Activated CD8-positive, alpha-beta memory T cell treated with anti-CD3 and anti-CD28 coated beads, Interleukin-2, amount 10 ng/mL, durations not matched to agents 7 days and 5 days (primary cell): Measurements from ENCODE around the gene UBR4. TPM values are rescaled to one million over a fixed set of nuclear protein-coding genes. Genes with fewer than 3 reads are reported as not detected.

Source experiments
- ATAC-seq: fragments of 150-1000 bp; cut with Tn5 transposase; one replicate; pipeline ENCODE4 v1.10.0; 2021; ENCODE audit warnings: moderate library complexity
- CTCF ChIA-PET: fragments of 350-600 bp; sonication (Branson Sonifier 250); formaldehyde crosslinking; loops from one replicate; lab custom pipeline; 2021; ENCODE audit warnings: antibody characterized with exemption; lab: Charles Lee
- DNase-seq: peaks from one replicate; pipeline ENCODE4 v3.0.0-alpha.2; 2020
- H3K27ac Mint-ChIP-seq: one replicate; pipeline ENCODE4 v1.8.0; 2021; ENCODE audit warnings: mild to moderate bottlenecking, mixed read lengths
- H3K27me3 Mint-ChIP-seq: one replicate; pipeline ENCODE4 v1.8.0; 2021; ENCODE audit warnings: mixed read lengths
- H3K36me3 Mint-ChIP-seq: one replicate; pipeline ENCODE4 v1.8.0; 2021; ENCODE audit warnings: mild to moderate bottlenecking, mixed read lengths
- H3K4me1 Mint-ChIP-seq: one replicate; pipeline ENCODE4 v1.8.0; 2021; ENCODE audit warnings: mixed read lengths
- H3K4me3 Mint-ChIP-seq: one replicate; pipeline ENCODE4 v1.8.0; 2021; ENCODE audit warnings: mild to moderate bottlenecking, moderate library complexity, mixed read lengths
- H3K9me3 Mint-ChIP-seq: one replicate; pipeline ENCODE4 v1.8.0; 2022; ENCODE audit warnings: low read depth, mixed read lengths
- total RNA-seq, 2 experiments: library from RNA; stranded (reverse); gene quantifications; one replicate each; pipeline ENCODE4 v1.2.3, GENCODE V29; 2021

Gene UBR4
- total RNA-seq, 2 experiments from 2014 or later, result 140 to 144 TPM

DNA sequence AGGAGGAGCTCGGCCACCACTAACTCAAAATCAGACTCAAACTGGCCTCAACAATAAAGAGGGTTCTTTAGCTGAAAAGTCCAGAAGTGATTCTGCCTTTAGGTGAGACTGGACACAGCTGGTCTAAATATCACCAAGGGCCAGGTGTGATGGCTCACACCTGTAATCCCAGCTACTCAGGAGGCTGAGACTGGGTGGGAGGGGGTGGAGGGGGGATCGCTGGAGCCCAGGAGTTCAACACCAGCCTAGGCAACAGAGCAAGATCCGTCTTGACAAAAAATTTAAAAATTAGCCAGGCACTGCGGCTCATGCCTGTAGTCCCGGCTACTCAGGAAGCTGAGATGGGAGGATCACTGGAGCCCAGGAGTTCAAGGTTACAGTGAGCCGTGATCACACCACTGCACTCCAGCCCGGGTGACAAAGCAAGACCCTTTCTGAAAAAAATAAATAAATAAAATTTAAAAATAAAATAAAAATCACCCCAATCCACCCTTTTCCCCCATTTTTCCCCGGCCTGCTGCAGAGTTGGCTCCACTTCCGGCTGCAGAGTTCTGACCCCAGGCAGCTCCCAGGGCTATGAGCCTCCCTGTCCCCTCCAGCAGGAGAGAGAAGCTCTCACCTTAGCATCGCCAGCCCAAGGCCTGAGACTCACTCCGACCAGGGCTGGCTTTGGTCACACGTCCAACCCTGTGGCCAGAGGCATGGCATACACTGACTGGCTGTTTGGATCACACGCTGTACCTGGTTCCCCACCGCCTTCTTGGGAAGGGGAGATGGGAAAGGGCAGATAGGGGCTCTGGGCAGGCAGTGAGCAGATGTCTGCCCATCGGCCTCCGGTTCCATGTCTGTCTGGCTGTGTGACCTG lies 166.3 kb downstream of the UBR4 start:
- peaks cover 8% of the 10 kb centered on the region for H3K4me1 Mint-ChIP-seq
- no peaks in the 10 kb centered on the region for H3K9me3 Mint-ChIP-seq
- H3K36me3 Mint-ChIP-seq, result no peaks in the 10 kb centered on the region
- H3K4me3 Mint-ChIP-seq, result no peak overlapping the region
- H3K27ac Mint-ChIP-seq, result no peak overlapping the region
- DNase-seq (no peak), ATAC-seq (no peak)
- peaks cover 48% of the 10 kb centered on the region for H3K27me3 Mint-ChIP-seq
- CTCF ChIA-PET, result interaction anchor here (1.7 kb wide), 1 partner anchor 137 kb away, joined by 4 read pairs; no protein-coding TSS in a partner anchor

DNA sequence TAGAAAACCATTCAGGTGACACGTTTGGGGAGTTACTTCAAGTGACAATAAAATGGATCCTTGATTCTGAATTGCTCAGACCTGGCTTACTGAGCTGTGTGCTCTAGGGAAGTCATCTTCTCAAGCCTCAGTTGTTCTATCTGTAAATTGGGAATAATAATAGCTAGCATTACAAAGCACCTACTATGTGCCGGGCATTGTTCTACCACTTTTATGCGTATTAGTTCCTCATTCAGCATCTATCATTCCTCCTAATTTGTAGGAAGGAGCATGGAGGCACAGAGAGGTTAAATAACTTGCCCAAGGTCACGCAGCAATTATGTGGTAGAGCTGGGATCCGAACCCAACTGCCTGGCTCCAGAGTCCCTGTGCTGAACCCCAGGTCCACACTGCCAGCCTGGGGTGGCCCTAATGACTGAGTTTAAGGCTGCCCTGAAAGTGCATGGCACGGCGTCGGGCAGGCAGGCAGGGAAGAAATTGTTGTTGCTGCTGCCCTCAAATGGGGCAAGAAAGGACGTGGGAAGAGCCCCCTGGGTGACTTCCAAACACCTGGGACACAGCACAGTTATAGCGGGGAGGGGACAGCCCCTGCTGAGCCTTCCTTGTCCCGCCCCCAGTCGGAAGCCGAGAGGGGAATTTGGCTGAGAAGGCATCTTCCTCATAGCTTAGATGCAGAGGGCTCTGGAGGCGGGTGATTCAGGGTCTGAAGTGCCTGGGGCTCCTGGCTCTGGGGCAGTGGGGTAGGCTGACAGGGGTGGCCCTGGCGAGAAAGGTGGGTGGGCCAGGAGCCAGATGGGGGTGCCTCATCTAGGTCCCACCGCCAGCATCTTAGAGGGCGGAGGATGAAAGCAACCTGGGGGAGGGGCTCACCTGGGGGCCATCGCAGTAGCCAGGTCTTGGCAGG lies 167.1 kb downstream of the UBR4 start:
- peaks cover 8% of the 10 kb centered on the region for H3K4me1 Mint-ChIP-seq
- CTCF ChIA-PET, result interaction anchor here (1.7 kb wide), 1 partner anchor 136 kb away, joined by 4 read pairs; no protein-coding TSS in a partner anchor
- DNase-seq (no peak), ATAC-seq (no peak)
- H3K36me3 Mint-ChIP-seq, result no peaks in the 10 kb centered on the region
- H3K27me3 Mint-ChIP-seq, result peaks cover 53% of the 10 kb centered on the region
- H3K9me3 Mint-ChIP-seq, result no peaks in the 10 kb centered on the region
- H3K27ac Mint-ChIP-seq, result no peak overlapping the region
- no peak overlapping the region for H3K4me3 Mint-ChIP-seq

DNA sequence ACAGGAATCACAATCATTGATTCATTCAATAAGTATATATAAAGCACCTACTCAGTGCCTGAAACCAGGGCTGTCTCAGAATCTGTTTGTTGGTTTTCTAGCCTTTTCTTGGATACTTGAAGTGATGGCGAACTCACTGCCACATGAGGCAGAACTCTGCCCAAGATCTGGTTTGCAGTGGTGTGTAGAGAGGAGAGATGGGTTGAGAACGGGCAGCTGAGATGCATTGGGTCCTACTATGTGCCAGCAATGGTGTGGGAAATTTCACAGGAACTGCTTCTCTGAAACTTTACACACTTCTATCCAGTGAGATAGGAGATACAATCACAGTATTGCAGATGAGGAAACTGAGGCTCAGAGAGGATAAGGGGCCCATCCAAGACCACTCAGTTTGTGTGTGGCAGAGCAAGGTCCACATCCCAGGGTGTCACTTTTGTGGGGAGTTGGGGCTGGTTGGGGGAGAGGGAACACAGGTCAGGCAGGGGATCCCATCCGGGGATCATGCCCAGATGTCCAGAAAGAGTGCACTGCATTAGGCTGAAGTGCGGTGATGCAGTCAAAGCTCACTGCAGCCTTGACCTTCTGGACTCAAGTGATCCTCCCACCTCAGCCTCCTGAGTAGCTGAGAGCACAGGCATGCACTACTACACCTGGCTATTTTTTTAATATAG lies 169.9 kb downstream of the UBR4 start:
- Mint-ChIP-seq H3K27me3 (peaks cover 50% of the 10 kb centered on the region), H3K9me3 (no peaks in the 10 kb centered on the region), H3K4me3 (no peak overlapping the region), H3K4me1 (peaks cover 2% of the 10 kb centered on the region), H3K27ac (no peak overlapping the region), H3K36me3 (no peaks in the 10 kb centered on the region)
- CTCF ChIA-PET, result interaction anchor here (1.1 kb wide), 1 partner anchor 127 kb away, joined by 4 read pairs; no protein-coding TSS in a partner anchor
- no peak for ATAC-seq
- no peak for DNase-seq

DNA sequence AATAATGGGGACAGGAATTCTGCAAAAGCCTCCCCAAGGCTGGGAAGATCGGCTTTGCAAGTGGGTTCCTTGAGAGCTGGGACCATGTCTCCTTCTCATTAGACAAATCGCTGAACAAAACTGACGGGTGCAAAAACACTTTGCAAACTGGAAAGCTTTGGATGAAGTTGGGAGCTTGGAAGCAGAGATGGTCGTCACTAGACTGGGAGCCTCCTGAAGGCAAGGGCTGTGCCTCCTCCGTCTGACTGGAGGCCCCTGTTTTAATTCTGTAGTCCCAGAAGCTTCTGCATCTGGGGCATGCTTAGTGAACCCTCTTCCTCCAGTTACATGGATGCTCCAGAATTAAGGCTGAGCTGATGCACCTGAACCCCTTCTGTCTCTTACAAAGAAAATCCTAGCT lies 171.3 kb downstream of the UBR4 start:
- Mint-ChIP-seq H3K4me1 (no peaks in the 10 kb centered on the region), H3K4me3 (no peak overlapping the region), H3K9me3 (no peaks in the 10 kb centered on the region), H3K27me3 (peaks cover 45% of the 10 kb centered on the region), H3K36me3 (no peaks in the 10 kb centered on the region), H3K27ac (no peak overlapping the region)
- DNase-seq, result no peak
- CTCF ChIA-PET, result interaction anchor here (0.9 kb wide), 1 partner anchor 36 kb away, joined by 3 read pairs; no protein-coding TSS in a partner anchor
- ATAC-seq, result no peak

DNA sequence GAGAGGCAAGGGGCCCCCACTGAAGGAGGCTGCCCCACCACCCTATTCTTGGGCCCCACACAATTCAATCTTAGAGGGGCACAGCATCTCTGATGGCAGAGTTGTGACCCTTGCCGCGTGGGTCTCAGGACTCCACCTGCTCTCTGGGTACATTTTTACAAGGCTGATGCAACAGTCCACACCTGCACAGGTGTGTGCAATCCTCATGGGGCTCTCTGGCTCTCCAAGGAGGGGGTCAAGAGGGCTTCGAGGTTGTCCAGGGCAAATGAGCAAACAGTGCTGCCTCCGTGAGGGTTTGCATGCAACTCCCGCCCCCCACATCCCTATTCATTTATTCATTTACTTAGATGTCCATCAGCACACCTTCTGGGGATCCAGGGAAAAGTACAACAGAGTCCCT lies 172.0 kb downstream of the UBR4 start:
- ATAC-seq, result no peak
- Mint-ChIP-seq H3K36me3 (no peaks in the 10 kb centered on the region), H3K27me3 (peaks cover 45% of the 10 kb centered on the region), H3K4me3 (no peak overlapping the region), H3K9me3 (no peaks in the 10 kb centered on the region), H3K27ac (no peak overlapping the region), H3K4me1 (no peaks in the 10 kb centered on the region)
- DNase-seq, result no peak
- CTCF ChIA-PET, result no interaction called here

DNA sequence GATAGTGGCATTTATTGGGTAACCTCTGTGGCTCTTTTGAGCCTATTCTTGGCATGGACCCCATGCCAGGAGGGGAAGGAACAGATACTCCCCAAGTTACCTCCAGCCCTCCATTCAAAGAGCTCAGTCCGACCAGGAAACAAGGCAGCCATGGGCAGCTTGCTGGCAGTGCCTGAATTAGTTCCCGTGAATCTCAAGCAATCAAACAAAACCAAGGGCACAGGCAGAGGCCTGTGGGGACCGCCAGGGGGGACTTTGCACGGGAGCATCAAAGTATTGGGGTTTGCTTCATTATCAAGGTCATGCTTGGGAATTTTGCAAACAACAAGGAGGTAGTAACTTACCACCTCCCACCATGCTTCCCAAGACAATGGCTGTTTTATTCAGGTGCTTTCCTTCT lies 172.4 kb downstream of the UBR4 start:
- no peak for DNase-seq
- H3K4me1 Mint-ChIP-seq, result no peaks in the 10 kb centered on the region
- CTCF ChIA-PET, result no interaction called here

DNA sequence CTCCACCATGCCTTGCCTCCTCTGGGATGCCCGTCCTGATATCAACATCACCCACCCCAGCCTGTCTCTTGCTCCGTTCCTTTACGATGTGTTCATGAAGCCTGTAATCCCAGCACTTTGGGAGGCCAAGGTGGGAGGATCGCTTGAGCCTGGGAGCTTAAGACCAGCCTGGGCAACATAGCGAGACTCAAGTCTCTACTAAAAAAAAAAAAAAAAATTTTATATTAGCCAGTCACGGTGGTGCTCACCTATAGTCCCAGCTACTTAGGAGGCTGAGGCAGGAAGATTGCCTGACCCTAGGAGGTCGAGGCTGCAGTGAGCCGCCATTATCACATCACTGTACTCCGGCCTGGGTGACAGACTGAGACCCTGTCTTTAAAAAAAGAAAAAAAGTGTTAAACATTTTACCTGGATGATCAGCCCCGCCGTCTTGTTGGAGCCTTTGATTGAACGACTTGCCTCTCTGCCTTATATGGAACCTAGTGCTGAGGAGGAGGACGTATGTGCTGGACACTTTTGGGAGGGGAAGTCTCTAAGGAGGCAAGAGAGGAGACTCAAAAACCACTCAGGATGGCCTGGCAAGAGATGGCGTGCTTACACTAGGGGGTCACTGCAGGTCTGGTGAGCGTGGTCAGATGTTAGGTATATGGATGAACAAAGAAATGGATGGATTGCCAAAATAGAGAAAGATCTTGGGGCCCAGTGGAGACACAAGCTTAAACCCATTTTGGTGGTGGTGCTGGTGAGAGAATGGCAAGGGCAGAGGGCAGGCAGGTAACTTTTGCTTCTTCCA lies 173.1 kb downstream of the UBR4 start:
- H3K36me3 Mint-ChIP-seq, result no peaks in the 10 kb centered on the region
- no peaks in the 10 kb centered on the region for H3K4me1 Mint-ChIP-seq
- H3K27ac Mint-ChIP-seq, result no peak overlapping the region
- CTCF ChIA-PET, result no interaction called here
- H3K27me3 Mint-ChIP-seq, result peaks cover 35% of the 10 kb centered on the region
- DNase-seq (no peak), ATAC-seq (no peak)
- H3K9me3 Mint-ChIP-seq, result no peaks in the 10 kb centered on the region
- no peak overlapping the region for H3K4me3 Mint-ChIP-seq

More for the DNA sequence above, 172.4 kb downstream of the UBR4 start:
- no peak for ATAC-seq
- H3K27me3 Mint-ChIP-seq, result peaks cover 41% of the 10 kb centered on the region
- no peak overlapping the region for H3K4me3 Mint-ChIP-seq
- H3K36me3 Mint-ChIP-seq, result no peaks in the 10 kb centered on the region
- no peaks in the 10 kb centered on the region for H3K9me3 Mint-ChIP-seq
- no peak overlapping the region for H3K27ac Mint-ChIP-seq

DNA sequence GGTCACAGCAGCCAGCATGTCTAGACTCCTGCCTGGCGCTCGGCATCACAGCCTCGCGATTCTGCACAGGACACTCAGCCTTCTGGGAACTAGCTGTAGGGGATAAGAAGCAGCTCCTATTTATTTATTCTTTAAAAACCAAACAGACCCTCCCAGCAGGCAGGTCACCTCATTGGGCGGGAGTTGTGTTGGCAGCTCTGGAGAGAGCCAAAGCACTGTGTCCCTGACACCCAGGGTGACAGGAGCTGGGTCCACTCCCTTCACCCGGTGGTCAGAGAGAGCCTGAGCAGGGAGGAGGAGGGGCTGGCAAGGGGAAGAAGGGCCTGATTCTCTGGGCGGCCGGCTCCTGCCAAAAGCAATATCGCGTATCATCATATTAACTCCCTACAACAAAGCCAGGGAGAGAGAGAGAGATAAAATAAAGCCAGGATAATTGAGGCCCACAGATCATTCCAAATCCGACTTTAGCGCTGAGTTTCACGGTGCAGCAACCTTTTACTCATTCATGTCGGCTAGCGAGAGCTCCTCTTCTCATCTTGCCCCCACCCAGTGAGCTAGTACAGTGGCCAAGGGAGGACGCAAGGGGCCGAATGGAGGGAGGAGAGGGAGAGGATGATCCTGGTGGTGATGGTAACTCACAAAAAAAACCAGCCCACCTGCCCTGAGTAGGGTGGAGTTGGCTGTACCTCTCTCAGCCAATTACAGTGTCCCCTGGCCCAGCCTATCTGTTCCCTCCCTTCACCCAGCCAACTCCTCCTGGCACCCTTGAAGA lies 173.8 kb downstream of the UBR4 start:
- CTCF ChIA-PET, result no interaction called here
- Mint-ChIP-seq H3K4me3 (no peak overlapping the region), H3K9me3 (no peaks in the 10 kb centered on the region), H3K4me1 (no peaks in the 10 kb centered on the region), H3K27me3 (peaks cover 30% of the 10 kb centered on the region), H3K36me3 (no peaks in the 10 kb centered on the region), H3K27ac (no peak overlapping the region)
- ATAC-seq, result no peak
- no peak for DNase-seq

DNA sequence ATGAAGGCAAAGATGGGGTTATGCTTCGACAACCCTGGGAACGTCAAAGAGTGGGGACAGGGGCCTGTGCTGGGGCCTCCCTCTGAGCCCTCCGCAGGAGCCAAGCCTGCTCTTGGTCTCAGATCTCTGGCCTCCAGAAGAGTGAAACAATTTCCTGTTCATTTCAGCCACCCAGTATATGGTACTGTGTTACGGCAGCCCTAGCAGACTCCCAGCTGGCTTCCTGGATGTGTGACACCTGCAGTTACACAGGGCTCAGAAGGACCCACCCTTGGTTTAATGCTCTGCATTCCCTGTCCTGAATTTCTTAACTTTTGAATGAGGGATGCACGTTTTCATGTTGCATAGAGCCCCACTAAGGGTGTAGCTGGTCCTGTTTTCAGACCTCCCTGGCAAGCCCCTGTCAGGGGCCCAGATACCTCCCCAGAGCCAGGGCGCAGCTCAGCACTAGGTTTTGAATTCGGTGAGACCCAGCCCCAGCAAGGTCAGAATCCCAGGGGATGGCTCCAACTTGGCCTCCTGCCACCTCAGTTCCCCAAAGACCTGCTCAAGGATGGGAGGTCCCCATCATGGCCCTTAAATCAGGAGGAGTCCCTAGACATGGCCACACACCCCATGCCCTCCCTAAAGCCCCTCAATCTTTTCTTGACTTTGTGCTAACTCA lies 174.6 kb downstream of the UBR4 start:
- Mint-ChIP-seq H3K4me1 (no peaks in the 10 kb centered on the region), H3K4me3 (no peak overlapping the region), H3K27ac (no peak overlapping the region), H3K27me3 (peaks cover 23% of the 10 kb centered on the region), H3K36me3 (no peaks in the 10 kb centered on the region), H3K9me3 (no peaks in the 10 kb centered on the region)
- ATAC-seq, result no peak
- CTCF ChIA-PET, result no interaction called here
- DNase-seq, result no peak

DNA sequence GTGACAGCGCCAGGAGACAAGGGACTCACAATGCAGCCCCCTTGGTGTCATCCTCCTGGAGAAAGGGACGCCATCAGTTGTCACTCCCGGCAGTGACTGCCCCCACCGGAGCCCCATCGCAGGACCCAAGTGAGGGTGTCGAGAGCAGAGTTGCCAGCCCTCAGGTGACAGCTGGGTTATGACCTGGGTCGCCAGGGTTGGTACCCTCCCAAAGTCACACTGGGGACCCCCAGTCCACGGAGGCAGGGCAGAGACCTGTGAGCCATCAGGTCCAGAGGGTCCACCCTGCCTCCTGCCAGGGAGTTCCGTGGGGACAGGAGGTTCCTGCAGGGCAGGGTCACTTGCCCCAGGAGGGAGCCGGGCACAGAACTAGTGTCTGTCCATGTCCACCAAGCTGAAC lies 175.3 kb downstream of the UBR4 start:
- peaks cover 25% of the 10 kb centered on the region for H3K27me3 Mint-ChIP-seq

DNA sequence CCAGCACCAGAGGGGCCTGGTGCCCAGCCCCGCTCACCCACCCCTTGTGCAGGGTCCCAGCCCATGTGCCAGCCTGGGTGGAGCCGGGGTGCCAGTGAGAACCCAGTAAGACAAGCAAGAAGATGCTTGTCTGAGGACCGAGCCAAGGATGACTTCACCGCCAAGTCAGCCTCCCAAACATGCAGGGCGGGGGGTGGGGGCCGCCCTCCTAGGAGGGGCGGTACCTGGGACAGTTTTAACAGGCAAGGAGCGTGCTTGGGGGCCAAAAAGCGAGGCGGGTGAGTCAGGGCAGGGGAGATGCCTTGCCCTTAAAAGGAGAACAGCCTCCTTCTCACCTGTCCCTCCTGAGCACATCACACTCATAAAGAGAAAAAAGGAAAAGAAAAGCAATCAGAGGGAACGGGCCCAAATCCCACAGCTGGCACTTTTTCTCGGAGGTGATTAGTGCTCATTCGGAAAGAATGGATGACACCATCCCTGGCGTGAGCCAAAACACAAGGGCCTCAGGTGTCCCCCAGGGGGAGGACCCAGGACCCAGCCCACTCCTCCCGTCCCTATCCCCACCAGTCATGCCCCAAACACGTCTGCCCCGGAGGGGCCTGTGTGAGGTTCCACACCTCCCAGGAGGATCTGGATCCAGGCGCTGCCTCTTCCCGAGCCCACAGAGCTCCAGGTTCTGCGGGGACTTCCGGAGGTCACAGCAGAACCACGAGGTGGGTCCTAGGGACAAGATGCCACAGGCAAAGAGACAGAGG lies 176.0 kb downstream of the UBR4 start:
- DNase-seq, result no peak
- ATAC-seq, result no peak
- Mint-ChIP-seq H3K27ac (no peak overlapping the region), H3K36me3 (no peaks in the 10 kb centered on the region), H3K4me1 (no peaks in the 10 kb centered on the region), H3K27me3 (peaks cover 23% of the 10 kb centered on the region), H3K4me3 (no peak overlapping the region), H3K9me3 (no peaks in the 10 kb centered on the region)
- CTCF ChIA-PET, result no interaction called here

More for the DNA sequence above, 175.3 kb downstream of the UBR4 start:
- no peaks in the 10 kb centered on the region for H3K36me3 Mint-ChIP-seq
- CTCF ChIA-PET, result no interaction called here
- ATAC-seq (no peak), DNase-seq (no peak)
- no peaks in the 10 kb centered on the region for H3K9me3 Mint-ChIP-seq
- H3K4me1 Mint-ChIP-seq, result no peaks in the 10 kb centered on the region
- H3K4me3 Mint-ChIP-seq, result no peak overlapping the region
- no peak overlapping the region for H3K27ac Mint-ChIP-seq
